NCI-H2227 (cell line): Measurements from ENCODE around the gene C16orf90.
A peak's percentile ranks its signal among the peaks of the same experiment; 100 is the strongest.

Experiments used
- DNase-seq: peaks from one replicate; lab custom pipeline; 2025; ENCODE audit not compliant: unreplicated experiment; lab: John Stamatoyannopoulos, UW

Gene C16orf90, protein sequence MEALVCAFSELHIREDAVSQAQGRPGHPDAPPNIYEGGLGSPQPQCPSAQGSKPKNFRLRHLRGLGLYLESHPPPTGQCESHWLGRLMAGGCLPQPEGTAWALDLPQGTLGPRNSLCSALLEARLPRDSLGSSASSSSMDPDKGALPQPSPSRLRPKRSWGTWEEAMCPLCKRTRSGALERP

DNA sequence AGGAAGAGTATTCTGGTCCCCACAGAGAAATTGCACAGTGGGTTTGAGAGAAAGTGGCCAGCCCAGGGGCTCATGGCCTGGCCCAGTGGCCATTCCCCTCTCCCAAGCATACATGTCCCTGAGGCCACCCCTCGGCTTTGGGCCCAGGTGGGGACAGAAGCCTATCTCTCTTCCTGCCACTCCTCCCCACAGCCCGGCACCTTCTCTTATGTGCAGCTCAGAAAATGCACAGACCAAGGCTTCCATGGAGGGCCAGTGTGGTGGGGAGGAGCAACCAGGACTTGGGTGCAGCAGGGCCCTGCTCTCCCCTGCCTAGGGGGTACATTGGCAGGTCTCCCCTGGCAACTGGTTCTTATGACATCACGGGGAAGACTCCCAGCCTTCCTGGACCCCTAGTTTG, at the start of gene C16orf90:
Gene C16orf90, minus strand, starts transcription at position 314 of the 400 bp plus-strand sequence. Its CDS starts 68 bp downstream, at position 246.
- no peak for DNase-seq

DNA sequence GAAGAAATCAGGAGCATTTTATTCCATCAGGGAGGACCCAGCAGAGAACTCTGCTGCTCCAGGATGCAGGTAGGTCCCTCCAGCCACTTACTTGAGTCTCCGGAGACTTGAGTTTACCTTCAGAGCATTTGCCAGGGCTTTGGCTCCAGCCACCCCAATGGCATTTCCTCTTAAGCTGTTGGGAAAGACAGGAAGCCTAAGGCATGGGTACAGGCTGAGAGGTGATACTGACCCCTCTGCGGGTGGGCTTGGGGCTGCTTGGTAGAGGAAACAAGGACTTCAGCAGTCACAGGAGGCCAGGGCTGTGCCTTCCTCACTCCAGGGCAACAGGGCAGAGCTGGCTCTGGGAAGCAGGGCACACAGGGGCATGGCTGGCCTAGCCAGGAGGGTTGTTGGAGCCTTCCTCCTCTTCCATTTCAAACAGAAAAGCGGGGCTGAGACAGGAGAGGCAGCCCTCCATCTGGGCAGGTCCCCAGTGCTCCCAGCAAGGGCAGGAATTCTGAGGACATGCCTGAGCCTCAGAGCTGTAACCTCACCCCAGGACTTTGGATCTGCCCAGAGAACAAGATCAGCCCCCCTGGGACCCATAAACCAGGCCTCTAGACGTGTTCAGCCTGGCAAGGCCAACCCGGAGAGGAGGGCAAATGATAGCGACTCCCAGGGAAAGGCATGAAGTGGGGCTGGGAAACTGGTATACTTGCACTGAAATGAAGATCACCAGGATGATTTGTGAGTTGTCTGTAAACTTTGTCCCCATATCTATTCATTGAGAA, 47.5 kb upstream of the C16orf90 start:
- DNase-seq = no peak

DNA sequence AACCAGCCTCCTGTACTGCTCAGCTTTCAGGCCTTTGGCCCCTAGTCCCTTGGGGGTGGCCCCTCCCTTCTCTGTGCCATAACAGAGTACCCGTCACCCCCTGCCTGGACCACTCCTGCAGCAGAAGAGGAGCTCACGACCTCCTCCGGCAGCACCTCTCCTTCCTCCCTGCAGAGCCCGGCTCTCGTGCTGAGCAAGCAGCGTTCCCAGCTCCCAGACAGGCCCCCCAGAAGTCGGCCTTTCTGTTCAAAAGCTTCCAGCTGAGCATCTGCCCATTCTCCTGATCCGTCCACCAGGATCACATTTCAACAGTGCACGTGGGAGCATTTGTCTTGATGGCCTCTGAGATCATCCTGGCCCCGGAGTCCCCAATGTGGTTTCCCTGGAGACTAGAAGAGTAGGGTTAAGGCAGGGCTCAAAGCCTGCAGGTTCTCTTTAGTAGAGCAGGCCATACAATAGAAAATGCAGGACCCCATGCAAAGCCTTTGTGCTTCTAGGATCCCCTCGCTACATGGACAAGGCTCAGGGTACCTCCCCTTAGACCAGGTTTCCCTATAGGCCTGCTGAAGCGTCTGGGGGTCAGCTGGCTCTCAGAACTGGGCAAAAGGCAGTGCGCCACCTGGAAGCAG, 46.4 kb upstream of the C16orf90 start:
- DNase-seq = no peak

DNA sequence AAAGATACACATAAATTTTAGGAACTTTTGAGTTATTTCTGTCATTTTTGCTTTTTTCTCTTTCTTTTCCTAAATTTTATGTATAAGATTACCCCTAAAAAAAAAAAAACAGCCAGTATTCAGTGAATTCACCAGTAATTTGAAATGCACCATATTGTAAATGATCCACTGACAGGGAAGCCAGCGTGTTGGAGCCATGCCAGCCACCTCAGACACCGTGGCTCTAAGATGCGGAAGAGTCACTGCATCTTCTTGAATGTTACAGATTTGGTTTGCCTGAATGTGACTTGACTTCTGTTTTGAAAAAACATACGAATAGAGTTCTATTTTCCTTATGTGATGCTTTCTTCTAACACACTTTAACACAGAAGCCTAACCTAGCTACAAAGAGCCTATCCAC, 42.9 kb upstream of the C16orf90 start:
- DNase-seq = no peak

DNA sequence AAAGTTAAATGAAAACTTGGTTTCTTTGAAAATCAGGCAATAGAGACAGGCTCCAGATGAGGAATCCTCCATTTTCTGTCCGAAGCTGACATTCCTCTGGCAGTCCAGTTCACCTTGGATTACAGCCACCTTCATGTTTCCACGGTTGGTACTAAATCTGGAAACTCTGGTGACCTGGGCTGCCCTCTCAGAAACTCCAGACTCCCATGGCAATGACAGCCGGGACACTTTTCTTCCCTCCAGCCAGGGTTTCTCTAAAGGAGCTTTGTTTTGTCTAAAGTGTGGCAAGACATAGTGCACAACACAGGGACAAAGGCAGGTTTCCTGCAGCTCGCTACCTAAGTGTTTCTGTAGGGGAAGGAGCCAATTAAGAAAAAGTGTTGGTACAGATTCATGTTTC, 41.6 kb upstream of the C16orf90 start:
- no peak for DNase-seq

DNA sequence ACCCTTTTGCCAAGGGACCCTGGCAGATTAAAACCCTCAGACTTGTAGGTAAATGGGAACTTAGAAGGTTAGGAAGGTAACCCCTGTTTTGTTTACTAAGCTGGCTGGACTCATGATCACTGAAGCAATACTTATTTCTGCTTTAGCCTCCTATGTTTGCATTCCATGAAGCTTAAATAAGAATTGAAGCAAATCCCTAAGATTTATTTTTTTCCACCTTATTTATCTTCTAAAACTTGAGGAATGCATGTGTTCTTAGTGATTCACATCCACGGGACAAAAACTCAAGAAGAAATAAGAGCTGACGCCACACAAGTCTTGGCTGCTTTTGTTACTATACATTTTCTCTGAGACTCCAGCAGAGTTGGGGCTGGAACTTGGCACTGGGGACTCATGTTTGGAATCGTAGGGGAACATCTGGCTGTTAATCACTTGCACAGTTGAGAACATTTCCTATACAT, 41.0 kb upstream of the C16orf90 start:
- no peak for DNase-seq

DNA sequence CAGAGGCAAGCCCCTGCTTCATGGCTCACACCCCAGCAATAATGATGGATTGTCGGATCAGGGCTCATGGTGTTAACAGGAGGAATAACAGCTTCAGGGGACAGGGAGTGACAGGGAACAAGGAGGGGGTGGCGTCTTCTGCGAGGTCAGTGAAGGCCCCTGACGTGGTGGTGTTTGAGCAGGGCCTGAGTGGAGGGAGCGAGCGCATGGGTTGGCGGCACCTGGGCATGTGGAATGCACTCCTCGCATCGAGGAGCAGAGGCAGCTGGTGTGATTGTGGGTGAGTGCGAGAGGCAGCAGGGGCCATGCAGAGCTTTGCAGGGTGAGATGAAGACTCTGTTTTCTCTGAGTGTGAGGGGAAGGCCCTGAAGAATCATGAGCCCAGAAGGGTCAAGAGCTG, 38.8 kb upstream of the C16orf90 start:
- no peak for DNase-seq

DNA sequence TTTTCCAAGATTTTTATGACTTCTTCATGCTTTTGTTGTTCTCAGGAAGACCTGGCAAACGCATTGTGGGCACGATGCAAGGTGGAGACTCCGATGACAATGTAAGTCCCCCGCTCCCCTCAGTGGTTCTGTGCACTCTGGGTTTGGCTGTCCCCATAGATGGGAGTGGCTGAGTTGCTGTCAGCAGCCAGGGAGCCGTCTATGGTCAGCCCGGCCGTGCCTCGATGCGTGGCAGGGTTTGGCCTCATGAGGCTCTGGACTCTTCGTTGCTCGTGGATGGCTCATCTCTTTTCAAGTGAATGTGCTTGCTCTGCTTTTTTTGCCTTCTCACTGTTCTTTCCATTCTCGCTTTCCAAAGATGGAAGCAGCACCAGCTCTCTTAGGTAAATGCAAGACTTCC, 37.5 kb upstream of the C16orf90 start:
- DNase-seq = no peak

DNA sequence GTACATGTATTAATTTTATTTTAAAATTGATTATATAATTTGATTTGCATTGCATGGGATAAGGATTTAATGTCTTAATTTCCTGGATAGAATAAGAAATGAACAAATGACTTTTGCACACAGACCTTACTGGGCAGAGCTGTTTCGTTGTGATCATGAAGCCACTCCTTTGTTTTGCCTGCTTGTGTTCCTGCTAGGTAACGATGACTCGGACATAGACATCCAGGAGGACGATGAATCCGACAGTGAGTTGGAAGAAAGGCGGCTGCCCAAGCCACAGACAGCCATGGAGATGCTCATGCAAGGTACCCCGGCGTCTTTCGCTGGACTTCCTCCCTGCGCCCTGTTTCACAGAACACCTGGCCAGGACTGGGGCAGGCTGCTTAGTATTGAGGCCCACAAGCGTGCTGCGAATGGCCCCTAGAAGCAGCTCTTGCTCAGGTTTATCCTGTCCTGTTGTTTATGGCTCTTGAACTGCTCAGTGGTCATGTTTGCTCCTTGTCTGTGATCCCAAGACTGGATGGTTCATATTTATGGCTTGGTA, 35.2 kb upstream of the C16orf90 start:
- no peak for DNase-seq

DNA sequence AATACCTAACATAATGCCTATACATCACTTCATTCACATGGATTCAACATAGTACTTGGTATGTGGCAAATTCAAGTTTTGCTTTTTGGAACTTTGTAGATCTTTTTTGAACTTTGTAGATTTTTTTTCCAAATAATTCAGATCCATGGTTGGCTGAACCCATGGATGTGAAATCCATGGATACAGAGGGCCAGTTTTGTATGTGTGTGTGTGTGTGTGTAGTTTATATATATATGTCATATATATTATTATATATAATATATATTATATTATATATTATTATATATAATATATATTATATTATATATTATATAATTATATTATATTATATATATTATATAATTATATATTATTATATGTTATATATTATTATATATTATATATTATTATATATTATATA, 33.9 kb upstream of the C16orf90 start:
- no peak for DNase-seq

DNA sequence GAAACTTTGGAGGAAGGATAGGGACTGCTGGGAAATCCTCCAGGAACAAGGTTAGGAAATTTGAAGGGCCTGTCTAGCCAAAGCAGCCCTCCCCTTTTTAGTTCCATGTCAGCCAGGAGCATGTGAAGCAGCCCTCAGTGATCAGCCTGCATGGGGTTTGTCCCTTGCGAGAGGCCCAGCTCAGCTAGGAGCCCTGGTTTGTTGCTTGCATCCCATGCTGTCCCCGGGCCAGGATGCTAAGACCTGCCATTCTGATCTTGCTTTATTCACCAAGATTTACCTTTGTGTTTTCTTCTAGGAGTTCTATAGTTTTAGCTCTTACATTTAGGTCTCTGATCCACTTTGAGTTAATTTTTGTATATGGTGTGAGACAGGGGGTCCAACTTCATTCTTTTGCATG, 33.1 kb upstream of the C16orf90 start:
- no peak for DNase-seq

DNA sequence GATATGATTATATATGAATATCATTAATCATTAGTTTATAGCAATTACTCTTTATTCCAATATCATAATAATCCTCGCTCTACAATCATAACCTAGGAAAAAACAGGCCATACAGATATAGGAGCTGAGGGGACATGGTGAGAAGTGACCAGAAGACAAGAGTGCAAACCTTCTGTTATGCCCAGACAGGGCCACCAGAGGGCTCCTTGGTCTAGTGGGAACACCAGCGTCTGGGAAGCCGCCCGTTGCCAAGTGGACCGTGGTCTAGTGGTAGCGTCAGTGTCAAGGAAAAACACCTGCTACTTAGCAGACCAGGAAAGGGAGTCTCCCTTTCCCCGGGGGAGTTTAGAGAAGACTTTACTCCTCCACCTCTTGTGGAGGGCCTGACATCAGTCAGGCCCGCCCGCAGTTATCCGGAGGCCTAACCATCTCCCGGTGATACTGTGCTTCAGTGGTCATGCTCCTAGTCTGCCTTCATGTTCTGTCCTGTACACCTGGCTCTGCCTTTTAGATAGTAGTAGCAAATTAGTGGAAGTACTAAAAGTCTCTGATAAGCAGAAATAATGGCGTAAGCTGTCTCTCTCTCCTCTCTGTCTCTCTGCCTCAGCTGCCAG, 32.0 kb upstream of the C16orf90 start:
- DNase-seq = peak; percentile 72

DNA sequence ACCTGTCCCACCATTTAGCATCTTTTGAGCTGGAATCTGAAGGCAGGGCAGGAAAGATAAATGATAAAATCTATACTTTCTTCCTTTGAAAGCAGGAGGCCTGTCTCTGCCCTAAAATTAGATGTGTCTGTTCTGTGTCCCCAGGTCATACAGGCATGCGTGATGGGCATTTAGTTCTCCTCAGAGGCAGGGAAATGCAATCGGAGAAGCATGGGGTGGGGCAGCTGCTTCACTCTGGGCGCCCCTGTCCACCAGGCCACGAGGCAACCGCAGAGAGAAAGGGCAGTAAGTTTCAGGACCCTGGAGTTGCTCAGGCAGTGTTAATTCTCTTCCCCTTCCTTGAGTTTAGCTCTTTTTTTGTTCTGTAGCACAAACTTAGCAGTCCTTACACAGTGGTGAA, 30.7 kb upstream of the C16orf90 start:
- DNase-seq = no peak

DNA sequence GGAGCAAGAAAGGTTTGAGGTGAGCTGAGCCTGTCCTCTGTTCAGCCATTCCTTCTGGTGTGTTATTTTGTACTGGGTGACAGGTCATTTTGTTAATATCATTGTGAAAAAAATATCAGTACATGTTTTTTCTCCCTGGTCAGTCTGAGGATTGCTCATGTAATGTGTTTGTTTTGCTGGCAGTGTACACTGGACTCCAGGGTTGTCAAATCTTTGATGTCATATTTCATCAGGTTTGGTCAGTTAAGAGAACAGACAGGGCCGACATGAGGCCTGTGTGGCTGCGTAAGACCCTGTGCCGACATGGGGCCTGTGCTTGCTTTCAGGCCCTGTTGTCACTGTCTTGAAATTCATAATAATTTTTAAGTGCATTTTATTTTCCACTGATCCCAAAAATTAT, 28.0 kb upstream of the C16orf90 start:
- no peak for DNase-seq

DNA sequence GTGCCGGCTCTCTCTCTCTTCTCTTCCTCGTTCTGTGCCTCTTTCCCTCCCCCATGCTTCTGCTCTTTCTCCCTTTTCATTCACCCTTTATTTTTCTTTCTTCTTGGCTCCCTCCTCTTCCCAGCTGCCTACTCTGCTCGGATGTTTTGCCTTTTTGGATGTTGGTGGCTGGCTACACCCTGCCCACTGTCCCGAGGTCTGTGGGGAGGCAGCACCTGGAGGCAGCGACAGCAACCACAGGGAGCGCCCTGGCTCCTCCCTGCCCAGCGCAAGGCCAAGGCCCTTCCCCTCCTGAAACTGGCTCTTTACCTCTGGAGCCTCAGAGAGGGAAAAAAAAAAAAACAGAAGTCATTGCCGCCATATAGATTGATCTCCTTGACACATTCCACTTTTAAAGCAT, 25.6 kb upstream of the C16orf90 start:
- DNase-seq = no peak

DNA sequence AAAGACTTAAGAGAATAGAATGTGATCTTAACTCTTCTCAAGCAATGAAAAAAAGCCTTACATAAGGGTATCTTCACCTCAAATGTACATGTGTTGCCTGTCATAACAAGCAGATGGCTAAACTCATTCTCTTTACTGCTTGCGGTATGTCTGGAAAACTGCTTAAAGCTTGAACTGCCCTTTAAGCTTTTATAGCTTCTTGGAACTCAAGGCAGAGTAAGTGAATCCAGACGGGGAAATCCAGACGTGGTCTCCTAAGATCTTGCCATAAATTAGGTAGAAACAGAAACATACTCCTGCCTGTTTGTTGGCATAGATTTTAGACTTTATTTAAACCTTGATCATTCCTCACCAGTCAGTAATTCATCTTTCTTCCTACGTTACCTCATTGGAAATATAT, 25.1 kb upstream of the C16orf90 start:
- no peak for DNase-seq

DNA sequence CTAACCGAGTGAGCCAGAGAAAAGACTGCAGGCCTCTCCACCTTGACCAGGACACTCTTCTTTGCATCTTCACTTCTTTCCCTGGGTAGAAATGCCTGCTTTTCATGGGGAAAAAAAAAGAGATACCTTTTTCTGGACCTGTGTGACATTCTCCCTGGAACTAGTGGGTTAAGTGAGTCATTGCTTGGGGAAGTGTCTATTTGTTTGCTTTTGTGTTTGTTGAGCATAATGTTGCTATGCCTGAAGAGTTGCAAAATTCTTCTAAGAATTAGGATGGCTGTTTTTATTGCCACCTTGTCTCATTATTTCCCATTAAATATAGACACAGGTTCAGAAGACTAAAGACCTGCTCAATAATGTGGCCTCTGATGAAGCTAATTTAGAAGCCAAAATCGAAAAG, 24.3 kb upstream of the C16orf90 start:
- no peak for DNase-seq

DNA sequence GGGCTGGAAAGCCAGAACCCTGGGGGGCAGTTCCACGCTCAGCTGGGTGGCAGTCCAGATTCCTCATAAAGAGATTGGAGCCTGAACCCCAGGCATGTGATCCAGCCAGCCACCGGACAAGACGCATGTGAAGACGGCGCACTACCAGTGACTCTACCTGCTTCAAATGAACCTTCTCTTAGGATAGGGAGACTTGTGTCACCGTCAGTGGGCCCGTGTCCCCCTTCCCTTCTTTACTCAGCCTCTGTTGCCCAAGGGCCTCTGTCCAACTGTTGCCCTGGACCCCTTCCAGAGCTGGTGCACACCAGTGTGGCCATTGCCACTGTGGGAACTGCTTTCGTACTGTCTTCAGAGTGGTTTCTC, 23.7 kb upstream of the C16orf90 start:
- DNase-seq = no peak

DNA sequence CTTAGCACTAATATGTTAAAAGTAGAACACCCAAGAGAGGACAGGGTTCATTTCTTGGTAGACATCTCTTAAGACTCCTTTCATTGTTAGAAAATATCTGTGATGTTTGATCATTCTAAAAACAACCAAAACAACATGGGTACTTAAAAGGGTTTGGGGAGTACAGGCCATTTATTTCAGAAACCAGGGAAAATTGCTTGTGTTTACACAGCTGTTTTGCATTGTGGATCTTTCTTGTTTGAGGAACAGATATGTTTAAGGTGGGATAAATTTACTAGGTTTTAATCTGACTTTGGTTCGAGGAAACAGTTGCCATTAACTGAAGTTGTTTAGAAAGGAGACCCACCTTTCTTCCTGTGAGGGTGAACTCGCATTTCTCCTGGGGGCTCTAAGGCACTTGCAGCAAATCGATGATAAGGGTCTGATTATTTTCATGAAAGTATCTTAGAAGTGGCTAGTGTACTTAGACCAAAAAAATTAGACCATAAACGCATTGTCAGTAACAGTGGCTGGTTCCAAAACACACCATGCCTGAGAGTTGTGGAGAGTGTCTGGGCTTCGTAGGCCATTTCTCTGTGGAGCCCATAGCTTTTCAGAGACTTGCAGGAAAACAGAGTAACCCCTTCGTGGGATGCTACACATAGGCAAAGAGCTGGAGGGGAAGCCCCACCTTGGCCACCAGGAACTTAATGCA, 23.1 kb upstream of the C16orf90 start:
- DNase-seq = no peak

DNA sequence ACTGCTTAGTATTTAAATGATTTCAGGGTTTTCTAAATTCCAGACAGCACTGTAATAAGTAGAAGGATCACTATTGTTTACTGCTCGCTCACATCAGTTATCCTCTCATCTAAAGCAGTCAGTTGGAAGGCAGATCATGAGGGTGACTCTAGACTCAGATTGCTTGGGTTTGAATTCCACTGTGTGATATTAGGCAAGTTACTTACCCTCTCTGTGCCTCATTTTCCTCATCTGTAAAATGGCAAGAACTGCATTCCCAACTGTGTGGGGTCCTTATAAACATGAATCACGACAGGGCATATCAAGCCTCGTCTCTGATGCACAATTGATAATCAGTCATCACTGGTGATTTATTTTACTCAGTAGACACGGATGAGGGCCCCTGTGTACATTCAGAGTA, 20.6 kb upstream of the C16orf90 start:
- no peak for DNase-seq

DNA sequence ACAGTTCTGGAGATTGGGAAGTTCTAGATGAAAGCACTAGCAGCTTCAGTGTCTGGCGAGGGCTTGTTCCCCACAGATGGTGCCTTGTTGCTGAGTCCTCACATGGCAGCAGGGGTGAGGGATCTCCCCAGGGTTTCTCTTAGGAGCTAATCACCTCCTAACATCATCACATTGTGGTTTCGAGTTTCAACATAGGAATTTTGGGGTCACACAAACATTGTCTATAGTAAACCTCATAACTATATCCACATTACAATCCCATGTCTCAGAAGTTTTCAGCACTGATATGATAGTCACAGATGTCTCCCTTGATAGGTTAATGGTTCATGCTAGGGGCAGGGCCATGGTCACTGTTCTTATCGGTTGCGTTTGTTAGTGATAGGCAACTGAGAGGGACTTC, 19.3 kb upstream of the C16orf90 start:
- DNase-seq = no peak
